Adrenal gland (tissue), 12 donors: ENCODE results near the gene ARHGAP40. TPM values are rescaled to one million over a fixed set of nuclear protein-coding genes. Genes with fewer than 3 reads are reported as not detected.

Experiments
- DNase-seq, 7 donors: peaks; one replicate each; pipeline ENCODE4 v3.0.0-alpha.2; 2019 to 2020
- H3K27ac ChIP-seq, 5 donors: fragments of 200-600 bp; sonication (generic) in 4 of 5; 1 replicate in 3 of 5; 2 replicates in 2 of 5; pipeline versions ENCODE4 v1.5.1 to v1.8.0; 2016 to 2020; ENCODE audit warnings: mild to moderate bottlenecking in 1 of 5
- H3K27me3 ChIP-seq: fragments of 200-600 bp; 2 replicates; pipeline ENCODE4 v1.8.0; 2021
- H3K36me3 ChIP-seq, 2 donors: fragments of 200-600 bp; replicated peaks in 1 of 2; 1 replicate in 1 of 2; 2 replicates in 1 of 2; pipeline versions ENCODE4 v1.5.1 to v1.8.0; 2018 to 2022
- H3K4me1 ChIP-seq, 2 donors: fragments of 200-600 bp; replicated peaks in 1 of 2; 1 replicate in 1 of 2; 2 replicates in 1 of 2; pipeline versions ENCODE4 v1.5.1 to v1.8.0; 2018 to 2021
- H3K4me3 ChIP-seq, 4 donors: fragments of 200-600 bp; sonication (generic) in 3 of 4; one replicate each; pipeline ENCODE4 v1.5.1; 2016 to 2018
- H3K9me3 ChIP-seq, 3 donors: fragments of 200-600 bp; sonication (generic) in 1 of 3; replicated peaks in 1 of 3; 1 replicate in 2 of 3; 2 replicates in 1 of 3; pipeline versions ENCODE4 v1.5.1 to v1.8.0; 2016 to 2021
- POLR2A ChIP-seq, 2 donors: fragments of 450-650 bp; IDR thresholded peaks; one replicate each; pipeline ENCODE4 v1.6.1; 2017; ENCODE audit warnings: antibody characterized with exemption in 2 of 2, mild to moderate bottlenecking in 2 of 2, moderate library complexity in 1 of 2
- WGBS, 4 donors: extraction: QIAGEN DNeasy Blood & Tissue Kit in 2 of 4; methylation state at CpG; one replicate each; pipeline versions ENCODE4 v1.1.5 to v1.1.7; 2013 to 2017; 5-methylcytosine and 5-hydroxymethylcytosine counted together
- intact Hi-C, 2 donors: fragments of 100-400 bp; cut with DNase I; formaldehyde crosslinking; loops; one replicate each; pipeline versions ENCODE4 v1.14.1 to v1.15.0; 2022 to 2023
- polyA plus RNA-seq, 3 donors: library from polyadenylated mRNA; stranded (reverse); fragments of 200-250 nt in 2 of 3; fragments of 350-450 nt in 1 of 3; fragmentation: Illumina TruSeq in 1 of 3; extraction: RNeasy Lipid Tissue Mini Kit (QIAGEN cat#74804) in 1 of 3; gene quantifications; one replicate each; pipeline ENCODE4 v1.2.3, GENCODE V29; 2013 to 2014
- total RNA-seq, 9 donors: library from RNA; depleted of rRNA in 4 of 9; stranded (reverse); fragments of >200 nt in 4 of 9; fragments of 120-200 nt in 1 of 9; fragmentation: NEBNext Ultra II Directional in 1 of 9; extraction: Animal tissue kit (Norgen Biotek cat#: 25700) in 1 of 9; gene quantifications; one replicate each; pipeline versions ENCODE4 v1.1.0 to v1.2.4, GENCODE V29; 2013 to 2023
- TF ChIP-seq, protein P1 (sequence below), 6 experiments: fragments of 450-650 bp in 4 of 6; fragments of 200-600 bp in 2 of 6; sonication (generic) in 1 of 6; IDR thresholded peaks; 1 replicate in 5 of 6; 2 replicates in 1 of 6; pipeline versions ENCODE4 v1.5.1 to v1.8.0; 2016 to 2021; ENCODE audit warnings: antibody characterized with exemption in 6 of 6, mild to moderate bottlenecking in 2 of 6, moderate library complexity in 1 of 6
- donor health status: healthy with polysubstance abuse.
- donor health status: Bipolar disorder and iron deficiency.
- donor health status: DM: yes; HTN: yes; CAD: no.
- donor health status: DM: no; HTN: no; CAD: no.
- donor health status: DM: no; HTN: no; CAD: no.
- donor health status: DM: yes; HTN: yes; CAD: no.

Gene ARHGAP40
- total and polyA plus RNA-seq, 12 donors, result 0.08 TPM; not detected in 11

DNA sequence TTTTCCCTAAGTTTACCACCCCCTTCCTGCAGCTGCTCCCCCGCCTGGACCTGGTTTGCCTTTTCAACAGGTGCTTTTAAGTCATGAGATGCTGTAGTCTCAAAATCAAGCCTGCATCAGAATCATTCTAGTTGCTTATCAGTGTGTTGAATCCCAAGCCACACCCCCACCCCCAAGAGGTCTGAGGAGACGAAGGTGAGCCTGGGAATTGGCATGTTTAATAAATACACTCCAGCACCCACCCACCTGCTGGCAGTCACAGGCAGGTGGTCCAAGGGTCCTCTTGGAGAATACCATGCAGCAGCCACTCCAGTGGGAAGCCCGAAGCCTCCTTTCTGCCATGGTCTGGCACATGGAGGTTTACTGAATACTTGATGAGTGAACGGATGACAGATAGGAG is 21.7 kb upstream of the ARHGAP40 start:
- no peak for DNase-seq
- no peak for TF ChIP-seq POLR2A (IDR thresholded peaks at IDR 0.05)
- TF ChIP-seq, protein P1, sequence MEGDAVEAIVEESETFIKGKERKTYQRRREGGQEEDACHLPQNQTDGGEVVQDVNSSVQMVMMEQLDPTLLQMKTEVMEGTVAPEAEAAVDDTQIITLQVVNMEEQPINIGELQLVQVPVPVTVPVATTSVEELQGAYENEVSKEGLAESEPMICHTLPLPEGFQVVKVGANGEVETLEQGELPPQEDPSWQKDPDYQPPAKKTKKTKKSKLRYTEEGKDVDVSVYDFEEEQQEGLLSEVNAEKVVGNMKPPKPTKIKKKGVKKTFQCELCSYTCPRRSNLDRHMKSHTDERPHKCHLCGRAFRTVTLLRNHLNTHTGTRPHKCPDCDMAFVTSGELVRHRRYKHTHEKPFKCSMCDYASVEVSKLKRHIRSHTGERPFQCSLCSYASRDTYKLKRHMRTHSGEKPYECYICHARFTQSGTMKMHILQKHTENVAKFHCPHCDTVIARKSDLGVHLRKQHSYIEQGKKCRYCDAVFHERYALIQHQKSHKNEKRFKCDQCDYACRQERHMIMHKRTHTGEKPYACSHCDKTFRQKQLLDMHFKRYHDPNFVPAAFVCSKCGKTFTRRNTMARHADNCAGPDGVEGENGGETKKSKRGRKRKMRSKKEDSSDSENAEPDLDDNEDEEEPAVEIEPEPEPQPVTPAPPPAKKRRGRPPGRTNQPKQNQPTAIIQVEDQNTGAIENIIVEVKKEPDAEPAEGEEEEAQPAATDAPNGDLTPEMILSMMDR (IDR thresholded peaks at IDR 0.05), result no peak
- H3K4me3 ChIP-seq, result no peak overlapping the region
- 70 to 86% (median 77%) methylated on average over 3 to 4 of the region's 4 CpGs for WGBS, 4 donors
- no peaks in the 10 kb centered on the region for H3K27me3 ChIP-seq
- intact Hi-C loops, result no loop called here
- H3K4me1 ChIP-seq, result no peaks in the 10 kb centered on the region
- no peaks in the 10 kb centered on the region for H3K9me3 ChIP-seq
- H3K27ac ChIP-seq, result no peak overlapping the region
- H3K36me3 ChIP-seq, result peaks cover 0 to 19% of the 10 kb centered on the region in 2 donors

DNA sequence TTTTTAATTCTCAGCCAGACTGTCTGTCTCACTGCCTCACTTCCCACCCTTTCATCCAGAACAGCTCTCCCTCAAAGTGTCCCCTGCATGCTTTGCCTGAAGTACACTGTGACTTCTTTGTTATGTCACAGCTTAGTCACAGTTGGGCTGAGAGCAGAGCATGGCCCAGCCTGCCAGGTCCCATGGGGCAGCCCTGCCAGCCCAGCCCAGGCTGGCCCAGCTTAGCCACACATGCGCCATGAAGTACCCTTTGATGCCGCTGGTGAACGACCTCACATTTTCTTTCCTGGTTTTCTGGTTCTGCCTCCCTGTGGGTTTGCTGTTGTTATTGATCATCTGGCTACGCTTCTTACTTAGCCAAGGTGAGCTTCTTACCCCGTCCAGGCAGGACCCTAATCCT is 20.6 kb upstream of the ARHGAP40 start, which contains the start of gene ADIG:
Gene ADIG, plus strand, starts transcription at position 185 of the 400 bp plus-strand sequence. Its CDS starts 54 bp downstream, at position 239.
- 63 to 72% (median 68%) methylated on average over 5 of the region's 5 CpGs for WGBS, 4 donors
- intact Hi-C loops, result no loop called here
- Histone ChIP-seq H3K27me3 (no peaks in the 10 kb centered on the region), H3K9me3 (no peaks in the 10 kb centered on the region), H3K36me3 (peaks cover 0 to 8% of the 10 kb centered on the region in 2 donors), H3K4me3 (no peak within 1 kb of the TSS), H3K4me1 (no peaks in the 10 kb centered on the region), H3K27ac (no peak within 1 kb of the TSS)
- DNase-seq, result no peak
- TF ChIP-seq, protein P1 (IDR thresholded peaks at IDR 0.05), result no peak
- TF ChIP-seq POLR2A (IDR thresholded peaks at IDR 0.05), result no peak

DNA sequence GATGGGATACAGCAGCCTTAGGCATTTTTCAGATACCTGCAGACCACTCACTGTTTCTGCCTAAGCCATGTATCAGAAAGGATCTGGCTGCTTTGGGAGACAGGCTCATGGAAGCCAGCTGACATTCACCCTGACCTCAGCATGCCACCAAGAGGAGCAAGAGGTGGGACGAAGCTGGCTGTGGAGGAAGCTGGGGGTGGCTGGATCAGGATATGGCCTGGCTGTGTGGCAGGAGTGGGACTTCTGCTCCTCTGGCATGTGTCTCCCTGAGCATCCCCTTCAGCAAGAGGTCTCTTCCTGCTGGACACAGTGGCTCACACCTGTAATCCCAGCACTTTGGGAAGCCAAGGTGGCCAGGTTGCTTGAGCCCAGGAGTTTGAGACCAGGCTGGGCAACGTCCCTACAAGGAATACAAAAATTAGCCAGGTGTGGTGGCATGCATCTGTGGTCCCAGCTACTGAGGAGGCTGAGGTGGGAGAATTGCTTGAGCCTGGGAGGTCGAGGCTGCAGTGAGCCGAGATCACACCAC is 19.7 kb upstream of the ARHGAP40 start:
- Histone ChIP-seq H3K9me3 (no peaks in the 10 kb centered on the region), H3K36me3 (no peaks in the 10 kb centered on the region), H3K4me1 (no peaks in the 10 kb centered on the region), H3K27me3 (no peaks in the 10 kb centered on the region), H3K4me3 (no peak overlapping the region), H3K27ac (no peak overlapping the region)
- DNase-seq, result no peak
- TF ChIP-seq POLR2A (IDR thresholded peaks at IDR 0.05), result no peak
- TF ChIP-seq, protein P1 (IDR thresholded peaks at IDR 0.05), result no peak
- intact Hi-C loops, result no loop called here
- WGBS, 4 donors, result 43 to 77% (median 58%) methylated on average over 2 to 4 of the region's 4 CpGs

DNA sequence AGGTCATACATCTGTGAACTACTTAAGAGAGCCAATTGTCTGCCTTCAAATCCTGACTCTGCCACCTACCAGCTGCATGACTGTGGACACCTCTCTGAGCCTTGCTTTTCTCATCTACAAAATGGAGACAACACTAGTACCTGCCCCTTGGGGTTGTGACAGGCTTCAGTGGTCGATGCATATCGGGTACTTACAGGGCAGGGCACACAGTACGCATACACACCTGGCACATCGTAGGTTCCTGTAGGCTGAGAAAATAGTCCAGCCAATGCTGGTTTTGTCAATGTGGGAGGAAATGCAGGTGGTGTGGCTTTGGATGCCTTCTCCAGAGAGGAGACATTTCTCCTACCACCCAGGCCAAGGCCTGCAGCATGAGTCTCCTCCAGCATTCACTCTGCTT is 18.3 kb upstream of the ARHGAP40 start:
- intact Hi-C loops, result no loop called here
- H3K9me3 ChIP-seq, result no peaks in the 10 kb centered on the region
- H3K4me1 ChIP-seq, result no peaks in the 10 kb centered on the region
- no peaks in the 10 kb centered on the region for H3K27me3 ChIP-seq
- DNase-seq, result no peak
- TF ChIP-seq POLR2A (IDR thresholded peaks at IDR 0.05), result no peak
- TF ChIP-seq, protein P1 (IDR thresholded peaks at IDR 0.05), result no peak
- no peak overlapping the region for H3K4me3 ChIP-seq
- 73 to 93% (median 88%) methylated on average over 3 to 4 of the region's 4 CpGs for WGBS, 4 donors
- no peaks in the 10 kb centered on the region for H3K36me3 ChIP-seq
- H3K27ac ChIP-seq, result no peak overlapping the region
